HG03565 (cell line): ENCODE data around the gene GOLGA6L26.
A peak's percentile ranks its signal among the peaks of the same experiment; 100 is the strongest.
"Not testable (repeated sequence)": the region's sequence is repeated elsewhere in the genome, so short reads cannot be mapped to it uniquely, and the experiment has no call there.

Experiments used
- ATAC-seq: cut with Tn5 transposase; IDR thresholded peaks from one replicate; pipeline ENCODE4 v1.9.1; 2021; ENCODE audit warnings: mild to moderate bottlenecking, moderate library complexity; ENCODE audit not compliant: unreplicated experiment

GOLGA6L26 gene, protein sequence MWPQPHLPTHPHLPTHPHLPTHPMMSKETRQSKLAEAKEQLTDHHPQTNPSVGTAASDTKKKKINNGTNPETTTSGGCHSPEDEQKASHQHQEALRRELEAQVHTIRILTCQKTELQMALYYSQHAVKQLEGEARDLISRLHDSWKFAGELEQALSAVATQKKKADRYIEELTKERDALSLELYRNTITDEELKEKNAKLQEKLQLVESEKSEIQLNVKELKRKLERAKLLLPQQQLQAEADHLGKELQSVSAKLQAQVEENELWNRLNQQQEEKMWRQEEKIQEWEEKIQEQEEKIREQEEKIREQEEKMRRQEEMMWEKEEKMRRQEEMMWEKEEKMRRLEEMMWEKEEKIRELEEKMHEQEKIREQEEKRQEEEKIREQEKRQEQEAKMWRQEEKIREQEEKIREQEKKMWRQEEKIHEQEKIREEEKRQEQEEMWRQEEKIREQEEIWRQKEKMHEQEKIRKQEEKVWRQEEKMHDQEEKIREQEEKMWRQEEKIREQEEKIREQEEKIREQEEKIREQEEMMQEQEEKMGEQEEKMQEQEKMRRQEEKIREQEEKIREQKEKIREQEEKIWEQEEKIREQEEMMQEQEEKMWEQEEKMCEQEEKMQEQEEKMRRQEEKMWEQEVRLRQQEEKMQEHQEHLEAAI

GRCh38 chr15:23334096-23334495, at the start of gene GOLGA6L26:
TSS of gene GOLGA6L26 (minus strand) at chr15:23334196. CDS start at chr15:23334135, 61 bp downstream.
- not testable (repeated sequence) for ATAC-seq

GRCh38 chr15:23381192-23381591, 47.2 kb upstream of the GOLGA6L26 start:
- ATAC-seq = not testable (repeated sequence)

DNA sequence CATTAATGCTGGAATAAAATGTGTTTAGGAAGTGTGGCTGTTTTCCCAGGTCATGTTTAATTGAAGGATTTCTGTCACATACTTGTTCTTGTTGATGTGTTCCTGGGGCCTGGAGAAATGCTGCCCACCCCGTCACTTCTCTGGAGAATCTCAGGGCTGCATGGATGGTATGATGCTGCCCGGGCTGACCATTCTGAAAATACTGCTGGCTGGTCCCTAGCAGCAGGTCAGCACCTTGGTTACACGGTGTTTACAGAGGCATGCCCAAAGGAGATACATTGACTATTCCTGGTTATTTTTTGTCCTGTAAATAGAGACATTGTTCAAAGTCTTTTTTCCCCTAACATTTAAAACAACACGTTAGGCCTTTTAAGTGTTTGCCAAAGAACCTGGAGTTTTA, 46.7 kb upstream of the GOLGA6L26 start:
- ATAC-seq = not testable (repeated sequence)

DNA sequence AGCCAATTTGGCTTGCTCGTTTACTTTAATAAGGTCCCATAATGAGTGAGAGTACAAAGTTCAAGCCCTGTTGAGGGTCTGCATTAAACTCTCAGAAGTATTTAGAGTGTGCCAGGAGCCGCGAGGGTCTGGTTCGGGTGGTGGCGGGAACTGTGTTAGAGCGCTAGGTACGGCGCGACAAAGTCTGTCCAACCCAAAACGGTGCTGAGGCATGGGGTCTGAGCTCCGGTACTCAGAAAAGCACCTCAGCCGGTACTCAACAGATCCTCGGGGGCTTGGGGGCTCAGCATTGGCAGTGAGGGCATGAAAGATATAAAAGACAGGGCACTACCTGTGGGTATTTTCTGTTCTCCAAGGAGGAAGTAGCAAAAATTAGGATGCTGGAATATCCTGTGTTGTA, 45.0 kb upstream of the GOLGA6L26 start:
- not testable (repeated sequence) for ATAC-seq

DNA sequence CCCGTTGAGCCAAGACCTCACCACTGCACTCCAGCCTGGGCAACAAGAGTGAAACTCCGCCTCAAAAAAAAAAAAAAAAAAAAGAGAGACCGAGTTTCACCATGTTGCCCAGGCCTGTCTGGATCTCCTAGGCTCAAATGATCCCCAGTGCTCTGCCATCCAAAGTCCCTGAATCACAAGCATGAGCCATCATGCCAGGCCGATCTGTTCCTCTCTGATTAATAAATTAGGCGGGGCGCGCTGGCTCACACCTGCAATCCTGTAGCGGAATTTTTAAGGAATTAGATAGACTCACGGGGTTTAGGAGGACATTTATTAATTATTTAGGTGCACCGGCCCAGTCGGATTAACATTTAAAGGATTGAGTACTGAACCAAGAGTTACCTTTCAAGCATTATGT, 40.2 kb upstream of the GOLGA6L26 start:
- ATAC-seq = not testable (repeated sequence)

- not testable (repeated sequence) for ATAC-seq
These were observed 39.0 kb upstream of the GOLGA6L26 start for GRCh38 chr15:23372891-23373600.

- no peak for ATAC-seq
These were observed 38.3 kb upstream of the GOLGA6L26 start for GRCh38 chr15:23372284-23372683.

DNA sequence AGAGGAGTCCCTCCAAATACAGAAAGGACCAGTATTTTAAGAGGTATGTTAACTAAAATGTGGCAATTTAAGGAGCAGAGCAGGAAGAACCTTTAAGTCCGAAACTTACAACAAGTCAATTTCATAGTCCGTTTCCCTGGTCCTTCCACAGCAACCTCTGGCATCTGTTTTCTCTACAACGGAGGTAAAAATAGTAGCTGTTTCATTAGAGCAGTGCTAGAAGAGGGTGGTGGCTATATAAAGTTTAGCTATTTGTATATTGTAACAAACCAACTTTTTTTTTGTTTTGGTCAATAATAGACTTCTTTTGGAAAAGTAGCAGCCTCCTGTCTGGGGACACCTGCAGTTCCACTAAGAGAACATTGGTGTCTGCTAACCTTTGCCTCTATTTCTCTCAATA, 37.9 kb upstream of the GOLGA6L26 start:
- ATAC-seq = not testable (repeated sequence)

- not testable (repeated sequence) for ATAC-seq
These were observed 37.1 kb upstream of the GOLGA6L26 start for GRCh38 chr15:23371134-23371533.

GRCh38 chr15:23370578-23370977, 36.6 kb upstream of the GOLGA6L26 start:
- ATAC-seq = no peak

- ATAC-seq = not testable (repeated sequence)
These were observed 30.3 kb upstream of the GOLGA6L26 start for GRCh38 chr15:23364261-23364660.

DNA sequence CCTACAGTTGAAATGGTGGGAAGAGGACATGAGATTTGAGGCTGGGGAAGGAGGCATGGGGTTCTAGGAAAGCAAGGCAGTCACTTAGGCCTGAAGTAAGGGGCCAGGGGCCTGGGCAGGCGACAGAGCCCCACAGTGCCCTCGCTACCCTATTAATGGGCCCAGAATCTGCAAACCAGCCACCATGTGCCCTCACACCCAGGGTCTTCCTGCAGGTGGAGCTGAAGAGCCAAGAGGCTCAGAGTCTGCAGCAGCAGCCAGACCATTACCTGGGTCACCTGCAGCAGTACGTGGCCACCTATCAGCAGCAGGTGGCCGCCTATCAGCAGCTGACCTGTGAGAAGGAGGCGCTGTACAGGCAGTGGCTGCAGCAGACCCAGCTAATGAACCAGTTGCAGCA, 28.6 kb upstream of the GOLGA6L26 start:
- ATAC-seq = not testable (repeated sequence)

GRCh38 chr15:23354448-23354847, 20.5 kb upstream of the GOLGA6L26 start, which contains the start of gene GOLGA8S:
TSS of gene GOLGA8S (plus strand) at chr15:23354748. CDS start at chr15:23354810, 62 bp downstream.
- ATAC-seq = not testable (repeated sequence)

DNA sequence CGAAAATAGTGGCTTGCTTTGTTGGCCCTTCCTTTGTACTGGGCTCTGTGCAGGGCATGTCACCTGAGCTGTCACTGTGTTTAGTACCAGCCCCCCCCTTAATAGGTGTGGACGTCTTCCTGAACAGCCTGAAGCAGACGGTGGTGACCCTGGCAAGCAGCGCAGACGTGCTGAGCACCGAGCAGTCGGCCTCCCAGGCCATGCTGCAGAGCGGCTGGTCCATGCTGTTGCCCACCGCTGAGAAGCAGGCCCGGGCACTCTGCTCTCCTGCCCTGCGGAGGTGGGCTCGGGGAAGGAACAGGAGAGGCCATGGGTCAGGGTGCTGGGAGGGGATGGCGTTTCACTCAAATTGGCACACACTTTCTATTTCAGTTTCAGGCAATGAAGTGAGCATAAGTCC, 22.8 kb downstream of the GOLGA6L26 start:
- ATAC-seq = not testable (repeated sequence)

DNA sequence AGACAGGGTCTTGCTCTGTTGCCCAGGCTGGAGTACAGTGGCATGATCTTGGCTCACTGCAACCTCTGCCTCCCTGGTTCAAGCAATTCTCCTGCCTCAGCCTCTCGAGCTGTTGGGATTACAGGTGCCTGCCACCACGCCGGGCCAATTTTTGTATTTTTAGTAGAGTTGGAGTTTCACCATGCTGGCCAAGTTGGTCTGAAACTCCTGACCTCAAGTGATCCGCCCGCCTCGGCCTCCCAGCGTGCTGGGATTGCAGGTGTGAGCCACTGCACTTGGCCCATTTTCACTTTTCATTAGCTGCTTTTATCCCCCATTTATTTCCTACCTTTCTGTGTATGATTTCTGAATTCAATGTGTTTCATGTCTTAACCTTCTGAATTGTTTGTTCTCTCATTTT, 28.1 kb downstream of the GOLGA6L26 start:
- ATAC-seq = not testable (repeated sequence)

DNA sequence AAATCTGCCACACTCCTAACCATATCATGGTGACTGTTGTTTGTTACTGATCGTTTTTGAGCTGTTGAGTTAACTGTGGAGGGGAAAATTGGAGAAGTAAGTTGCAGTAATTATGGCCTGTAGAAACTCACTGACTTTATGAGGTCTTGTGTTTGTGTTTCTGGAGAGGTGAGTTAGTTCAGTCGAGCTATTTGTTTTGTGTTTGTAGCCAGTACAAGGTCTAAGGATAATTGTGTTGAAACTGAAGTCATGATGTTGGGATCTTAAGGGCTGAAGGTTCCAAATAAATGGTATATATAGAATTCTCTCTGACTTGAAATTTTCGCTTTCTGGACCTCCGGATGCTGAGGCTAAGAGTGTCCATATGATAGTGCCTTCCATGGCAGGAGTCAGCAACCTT, 29.2 kb downstream of the GOLGA6L26 start:
- ATAC-seq = not testable (repeated sequence)

DNA sequence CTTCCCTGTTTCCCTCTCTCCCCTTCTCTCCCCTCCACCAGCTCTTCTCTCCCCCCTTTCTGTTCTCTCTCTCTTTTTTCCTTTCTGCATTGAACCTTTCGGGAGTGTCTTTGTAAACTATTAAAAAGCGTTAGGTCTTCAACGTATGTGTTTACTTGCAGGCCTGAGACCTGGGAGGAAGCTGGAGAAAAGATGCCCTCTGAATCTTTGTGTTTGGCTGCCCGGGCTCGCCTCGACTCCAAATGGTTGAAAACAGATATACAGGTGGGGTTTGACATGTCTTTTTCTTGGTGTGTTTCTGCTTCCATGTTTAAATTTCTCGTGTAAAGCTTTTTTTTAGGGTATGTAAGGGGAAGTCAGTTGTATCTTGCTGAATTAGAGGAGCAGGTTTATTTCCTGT, 29.7 kb downstream of the GOLGA6L26 start:
- ATAC-seq = not testable (repeated sequence)

GRCh38 chr15:23303654-23304053, 30.3 kb downstream of the GOLGA6L26 start:
- ATAC-seq = peak; percentile 34

DNA sequence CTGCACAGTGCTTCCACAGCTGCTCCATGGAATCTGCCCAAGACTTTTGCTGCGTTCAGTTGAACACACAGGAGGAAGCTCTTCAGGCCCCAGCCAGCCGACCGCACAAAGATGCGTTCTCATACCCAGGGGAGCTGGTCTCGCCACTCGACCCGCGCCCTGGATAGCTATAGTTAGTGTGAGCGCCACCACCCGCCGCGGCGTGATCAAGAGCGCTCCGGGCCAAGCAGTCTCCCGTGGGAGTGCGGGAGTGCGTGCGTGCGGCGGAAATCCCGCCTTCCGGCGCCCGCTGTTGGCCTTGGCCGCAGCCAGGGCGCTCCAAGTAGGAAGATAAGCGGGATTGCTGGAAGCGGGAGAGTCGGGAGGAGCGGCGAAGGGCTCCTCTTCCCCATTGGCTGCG, 30.8 kb downstream of the GOLGA6L26 start:
- peak; percentile 56 for ATAC-seq
